ENCODE measurements around the gene GLI1.
"Not testable (repeated sequence)": the region's sequence is repeated elsewhere in the genome, so short reads cannot be mapped to it uniquely, and the experiment has no call there.

The GLI1 gene

GRCh38 chr12:57476993-57477709, 17.6 kb downstream of the GLI1 start:
- no peak for DNase-seq

- DNase-seq: peak; percentile 49
These were observed 18.4 kb downstream of the GLI1 start for GRCh38 chr12:57477710-57478681.

GRCh38 chr12:57479043-57479375, 19.4 kb downstream of the GLI1 start:
- no peak for DNase-seq

GRCh38 chr12:57479376-57480115, 20.0 kb downstream of the GLI1 start, which contains the start of gene ARHGAP9:
TSS of gene ARHGAP9 (minus strand) at chr12:57479866. CDS start at chr12:57479406, 460 bp downstream.
- DNase-seq: peak; percentile 68

GRCh38 chr12:57481671-57482070, 22.1 kb downstream of the GLI1 start:
- DNase-seq: no peak

DNA sequence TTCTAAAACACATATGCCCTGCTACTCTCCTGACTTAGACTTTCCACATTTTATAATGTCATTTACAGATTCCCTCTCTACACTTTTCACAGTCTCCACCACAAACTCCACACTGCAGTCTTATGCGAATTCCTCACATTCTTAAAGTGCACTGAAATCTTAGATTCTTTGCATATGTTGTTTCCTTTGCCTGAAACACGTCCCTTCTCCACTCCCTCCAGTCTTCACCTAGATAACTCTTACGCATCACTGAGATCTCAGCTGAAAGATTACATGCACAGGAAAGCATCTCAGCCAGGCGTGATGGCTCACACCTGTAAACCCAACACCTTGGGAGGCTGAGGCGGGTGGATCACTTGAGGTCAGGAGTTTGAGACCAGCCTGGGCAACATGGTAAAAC, 23.9 kb downstream of the GLI1 start:
- DNase-seq: no peak

DNA sequence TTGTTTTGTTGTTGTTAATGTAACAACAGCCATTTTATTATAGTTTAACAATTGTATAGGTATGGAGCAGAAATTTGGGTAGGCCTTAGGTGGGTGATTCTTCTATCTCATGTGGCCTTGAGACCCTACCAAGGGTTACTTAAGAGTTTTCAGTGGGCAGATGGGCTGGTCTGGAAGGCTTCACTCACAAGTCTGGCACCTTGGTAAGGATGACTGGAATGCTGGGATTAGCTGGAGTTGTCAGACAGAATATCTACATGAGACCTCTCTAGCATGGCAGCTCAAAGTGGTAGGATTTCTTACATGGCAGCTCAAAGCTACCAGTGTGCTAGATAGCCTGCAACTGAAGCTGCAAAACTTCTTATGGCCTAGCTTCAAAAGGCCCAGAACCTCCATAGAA, 26.1 kb downstream of the GLI1 start:
- no peak for DNase-seq

- peak; percentile 10 for DNase-seq
These were observed 27.5 kb downstream of the GLI1 start for GRCh38 chr12:57487055-57487596.

DNA sequence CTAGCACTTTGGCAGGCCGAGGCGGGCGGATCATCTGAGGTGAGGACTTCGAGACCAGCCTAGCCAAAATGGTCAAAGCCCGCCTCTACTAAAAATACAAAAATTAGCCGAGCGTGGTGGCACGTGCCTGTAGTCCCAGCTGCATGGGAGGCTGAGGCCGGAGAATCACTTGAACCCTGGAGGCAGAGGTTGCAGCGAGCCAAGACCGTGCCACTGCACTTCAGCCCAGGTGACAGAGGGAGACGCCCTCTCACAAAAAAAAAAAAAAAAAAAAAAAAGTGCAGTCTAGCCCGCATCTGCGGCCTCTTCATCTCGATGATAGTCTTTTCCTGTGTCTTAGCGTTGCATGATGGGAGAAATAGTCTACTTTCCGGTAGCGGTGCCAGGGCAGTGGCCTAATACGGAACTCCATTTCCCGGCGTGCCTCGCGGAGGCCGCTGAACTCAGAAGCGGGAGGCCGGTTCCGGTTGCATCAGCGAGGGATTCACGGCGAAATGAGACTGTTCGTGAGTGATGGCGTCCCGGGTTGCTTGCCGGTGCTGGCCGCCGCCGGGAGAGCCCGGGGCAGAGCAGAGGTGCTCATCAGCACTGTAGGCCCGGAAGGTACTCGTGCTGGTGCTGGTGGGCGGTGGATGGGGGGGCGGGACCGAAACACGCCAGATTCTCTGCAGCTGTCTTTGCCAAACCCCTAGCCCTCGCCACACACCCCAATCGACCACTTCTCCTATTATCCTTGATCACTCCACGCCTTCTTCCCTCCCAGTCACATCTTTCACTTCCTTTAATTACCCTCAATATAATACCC, 28.2 kb downstream of the GLI1 start, which contains the start of gene MARS1:
Gene MARS1, plus strand, starts transcription at position 472 of the 805 bp plus-strand sequence. Its CDS starts 23 bp downstream, at position 495.
- DNase-seq: peak; percentile 95

GRCh38 chr12:57488402-57489156, 29.0 kb downstream of the GLI1 start:
- no peak for DNase-seq

GRCh38 chr12:57489157-57489641, 29.6 kb downstream of the GLI1 start:
- DNase-seq: no peak

DNA sequence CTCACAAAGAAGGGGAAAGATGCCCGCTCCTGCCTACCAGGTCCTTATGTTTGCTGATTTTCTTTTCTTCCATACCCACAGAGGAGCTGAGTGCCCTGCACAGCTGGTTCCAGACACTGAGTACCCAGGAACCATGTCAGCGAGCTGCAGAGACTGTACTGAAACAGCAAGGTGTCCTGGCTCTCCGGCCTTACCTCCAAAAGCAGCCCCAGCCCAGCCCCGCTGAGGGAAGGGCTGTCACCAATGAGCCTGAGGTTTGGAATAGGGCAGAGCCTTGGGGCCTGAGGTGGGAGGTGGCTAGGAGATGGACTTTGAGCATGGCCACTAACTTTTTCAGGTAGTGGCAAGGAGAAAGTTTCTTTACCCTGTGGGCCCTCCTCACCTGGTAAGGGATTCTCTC, 30.5 kb downstream of the GLI1 start:
- DNase-seq: no peak

DNA sequence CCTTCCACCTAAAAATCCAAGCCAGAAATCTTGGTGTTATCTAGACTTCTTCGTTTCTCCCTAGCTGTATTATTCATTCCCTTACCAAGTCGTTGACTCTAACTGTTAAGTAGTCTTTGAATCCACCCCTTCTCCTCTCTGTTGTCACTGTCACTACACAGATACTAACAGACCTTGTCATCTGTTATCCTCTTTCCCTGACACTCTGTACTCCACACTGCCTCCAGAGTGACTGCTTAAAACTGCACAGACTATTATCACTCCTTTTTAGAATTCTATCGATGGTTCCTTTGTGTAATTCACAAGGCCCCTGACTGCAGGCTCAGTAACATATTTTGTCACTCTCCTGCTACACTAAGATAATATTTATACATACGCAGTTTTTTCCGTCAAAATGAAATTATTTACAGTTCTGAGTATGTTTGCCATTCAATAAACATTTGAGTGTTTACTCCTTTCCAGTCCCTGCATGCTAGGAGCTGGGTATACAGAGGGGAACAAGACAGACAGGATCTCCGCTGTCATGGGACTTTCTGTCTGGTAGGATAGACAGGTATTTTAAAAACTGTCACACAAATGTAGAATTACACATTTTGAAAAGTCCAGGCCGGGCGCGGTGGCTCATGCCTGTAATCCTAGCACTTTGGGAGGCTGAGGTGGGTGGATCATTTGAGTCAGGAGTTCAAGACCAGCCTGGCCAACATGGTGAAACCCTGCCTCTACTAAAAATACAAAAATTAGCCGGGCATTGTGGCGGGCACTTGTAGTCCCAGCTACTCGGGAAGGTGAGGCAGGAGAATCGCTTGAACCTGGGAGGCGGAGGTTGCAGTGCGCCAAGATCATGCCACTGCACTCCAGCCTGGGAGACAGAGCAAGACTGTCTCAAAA, 32.1 kb downstream of the GLI1 start:
- no peak for DNase-seq

DNA sequence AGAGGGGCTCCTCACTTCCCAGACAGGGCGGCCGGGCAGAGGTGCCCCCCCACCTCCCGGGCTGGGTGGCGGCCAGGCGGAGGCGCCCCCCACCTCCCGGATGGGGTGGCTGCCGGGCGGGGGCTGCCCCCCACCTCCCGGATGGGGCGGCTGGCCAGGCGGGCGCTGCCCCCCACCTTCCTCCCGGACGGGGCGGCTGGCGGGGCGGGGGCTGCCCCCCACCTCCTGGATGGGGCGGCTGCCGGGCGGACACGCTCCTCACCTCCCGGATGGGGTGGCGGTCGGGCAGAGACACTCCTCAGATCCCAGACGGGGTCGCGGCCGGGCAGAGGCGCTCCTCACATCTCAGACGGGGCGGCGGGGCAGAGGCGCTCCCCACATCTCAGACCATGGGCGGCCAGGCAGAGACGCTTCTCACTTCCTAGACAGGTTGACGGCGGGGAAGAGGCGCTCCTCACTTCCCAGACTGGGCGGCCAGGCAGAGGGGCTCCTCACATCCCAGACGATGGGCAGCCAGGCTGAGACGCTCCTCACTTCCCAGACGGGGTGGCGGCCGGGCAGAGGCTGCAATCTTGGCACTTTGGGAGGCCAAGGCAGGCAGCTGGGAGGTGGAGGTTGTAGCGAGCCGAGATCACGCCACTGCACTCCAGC, 35.6 kb downstream of the GLI1 start:
- DNase-seq: not testable (repeated sequence)

DNA sequence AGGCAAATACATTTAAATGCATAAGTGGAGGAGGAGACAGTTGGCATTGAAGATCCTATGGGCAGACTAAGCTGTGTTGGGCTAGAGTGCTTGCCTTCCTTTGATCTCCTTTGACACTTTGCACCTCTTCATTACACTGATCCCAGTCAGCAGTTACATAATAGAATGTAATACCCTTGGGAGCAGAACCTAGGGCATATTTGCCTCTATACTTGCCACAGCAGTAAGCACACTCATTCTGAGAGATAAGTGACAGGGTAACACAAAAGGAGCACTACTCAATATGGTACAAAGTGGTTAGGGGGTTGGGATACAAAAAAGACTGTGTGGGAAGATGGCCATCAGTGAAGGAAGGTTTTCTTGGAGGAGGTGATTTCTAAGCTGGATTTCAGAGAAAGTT, 37.2 kb downstream of the GLI1 start:
- no peak for DNase-seq

DNA sequence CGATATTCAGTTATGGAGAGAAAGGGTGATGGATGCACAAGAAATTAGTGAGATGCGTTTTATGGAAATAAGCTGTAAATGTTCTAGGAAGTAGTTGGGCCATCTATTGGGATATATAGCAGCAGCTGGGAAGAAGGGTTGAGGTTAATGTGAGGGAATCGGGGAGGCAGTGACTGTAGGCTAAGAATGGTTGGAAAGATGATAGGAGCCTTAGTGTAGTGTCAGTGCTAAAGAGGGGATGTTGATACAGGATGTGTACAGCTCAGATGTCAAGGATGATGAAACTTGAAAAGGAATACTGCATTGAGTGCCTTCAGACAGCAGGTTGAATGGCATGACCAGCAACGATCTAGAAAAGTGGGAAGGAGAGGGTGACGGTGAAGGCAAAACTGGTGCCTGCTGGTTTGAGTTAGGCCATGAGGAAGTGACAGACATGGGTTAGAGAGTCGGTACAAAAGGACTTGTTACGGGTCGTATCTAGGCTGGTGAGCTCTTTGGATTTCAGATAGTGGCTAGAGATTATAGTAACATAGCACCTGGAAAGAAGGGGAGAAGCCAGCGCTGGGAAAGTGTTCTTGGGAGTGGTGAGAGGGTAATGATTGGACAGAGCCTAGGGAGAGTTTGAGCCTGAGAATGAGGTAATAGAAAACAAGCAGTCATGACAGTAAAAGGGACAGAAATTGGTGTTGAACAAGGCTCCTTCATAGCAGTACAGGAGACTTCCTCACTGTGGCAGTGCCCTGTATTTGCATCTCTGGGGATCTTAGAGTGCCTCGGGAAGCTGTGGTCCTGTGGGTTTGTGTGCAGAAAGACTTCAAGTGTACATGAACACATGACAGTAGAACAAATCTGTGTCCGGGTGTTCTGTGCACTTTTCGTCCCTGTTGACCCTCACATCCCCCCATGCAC, 37.9 kb downstream of the GLI1 start:
- no peak for DNase-seq

DNA sequence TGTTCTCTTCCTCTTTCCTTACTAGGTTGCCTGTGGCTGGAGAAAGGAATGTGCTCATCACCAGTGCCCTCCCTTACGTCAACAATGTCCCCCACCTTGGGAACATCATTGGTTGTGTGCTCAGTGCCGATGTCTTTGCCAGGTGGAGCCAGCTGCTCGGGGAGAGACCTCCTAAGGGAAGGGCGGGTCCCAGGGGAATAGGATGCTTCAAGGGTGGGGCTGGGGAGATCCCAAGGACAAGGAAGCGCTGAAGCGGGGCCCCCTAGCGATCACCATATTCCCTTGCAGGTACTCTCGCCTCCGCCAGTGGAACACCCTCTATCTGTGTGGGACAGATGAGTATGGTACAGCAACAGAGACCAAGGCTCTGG, 38.5 kb downstream of the GLI1 start:
- DNase-seq: no peak

- no peak for DNase-seq
These were observed 39.0 kb downstream of the GLI1 start for GRCh38 chr12:57498571-57498970.
